ENCODE measurements around the gene EFHD2.

The EFHD2 gene

GRCh38 chr1:15413563-15414444, 4.1 kb downstream of the EFHD2 start:
- DNase-seq (ENCODE audit: low spot score), result no peak
- no peak for TF ChIP-seq CTCF (IDR thresholded peaks at IDR 0.05; ENCODE audit: extremely low read depth, missing control alignments)

GRCh38 chr1:15414445-15414983, 4.8 kb downstream of the EFHD2 start:
- DNase-seq (ENCODE audit: low spot score), result no peak
- TF ChIP-seq CTCF (IDR thresholded peaks at IDR 0.05; ENCODE audit: extremely low read depth, missing control alignments), result no peak

GRCh38 chr1:15417059-15417934, 7.6 kb downstream of the EFHD2 start:
- no peak for TF ChIP-seq CTCF (IDR thresholded peaks at IDR 0.05; ENCODE audit: extremely low read depth, missing control alignments)
- DNase-seq (ENCODE audit: low spot score), result no peak

DNA sequence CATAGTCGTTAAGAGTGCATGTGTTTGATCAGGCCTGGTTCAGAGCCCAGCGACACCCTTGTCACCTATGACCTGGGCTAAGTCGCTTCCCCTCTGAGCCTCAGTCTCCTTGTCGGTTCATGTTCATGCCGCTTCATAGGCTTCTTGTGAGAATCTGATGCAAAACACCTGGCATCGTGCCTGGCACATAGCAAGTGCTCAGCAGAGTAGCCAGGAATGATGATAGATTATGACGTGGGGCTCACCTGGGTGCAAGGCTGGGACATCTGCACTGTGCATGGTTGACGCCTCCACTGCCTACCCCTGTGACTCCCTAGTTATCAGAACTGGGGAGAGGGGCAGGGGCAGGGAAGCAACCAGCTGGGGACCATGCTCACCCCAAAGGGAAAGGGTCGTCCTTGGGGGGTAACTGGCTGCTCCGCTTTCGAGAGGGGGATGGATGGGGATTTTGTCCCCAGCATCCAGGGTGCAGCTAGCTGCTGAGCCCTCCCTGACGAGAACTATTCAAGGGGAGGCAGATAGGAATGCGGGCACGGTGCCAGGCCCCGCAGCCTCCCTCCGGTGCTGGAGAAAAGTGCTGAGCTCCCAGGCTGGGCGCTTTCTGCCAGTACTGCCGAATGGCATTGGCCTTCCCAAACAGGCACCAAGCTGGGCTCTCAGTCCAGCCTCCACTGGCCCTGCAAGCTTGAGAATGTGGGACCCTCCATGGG, 9.3 kb downstream of the EFHD2 start:
- DNase-seq (ENCODE audit: low spot score), result no peak
- no peak for TF ChIP-seq CTCF (IDR thresholded peaks at IDR 0.05; ENCODE audit: extremely low read depth, missing control alignments)

DNA sequence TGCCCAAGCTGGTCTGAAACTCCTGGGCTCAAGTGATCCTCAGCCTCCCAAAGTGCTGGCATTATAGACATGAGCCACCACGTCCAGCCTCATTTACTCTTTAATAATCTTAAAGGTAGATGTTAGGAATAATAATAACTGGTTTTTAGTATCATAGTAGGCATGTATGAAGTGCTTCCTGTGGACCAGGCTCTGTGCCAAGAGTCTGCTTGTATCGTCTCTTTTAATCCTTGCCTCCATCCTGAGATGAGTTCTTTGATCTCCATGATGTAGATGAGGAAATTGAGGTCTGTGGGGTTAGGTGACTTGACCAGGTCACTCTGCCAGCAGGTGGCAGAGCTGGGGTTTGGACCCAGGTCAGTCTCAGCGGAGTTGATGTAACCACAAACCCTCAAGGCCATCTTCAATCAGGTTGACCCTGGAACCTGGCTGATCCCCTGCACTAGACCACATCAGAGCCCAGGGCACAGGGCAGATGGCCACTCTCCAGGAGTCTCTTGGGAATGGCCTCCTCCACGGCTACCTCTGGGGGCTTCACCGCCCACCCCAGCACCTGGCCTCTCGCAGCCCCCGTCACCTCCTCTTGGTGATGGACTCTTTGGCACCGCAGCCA, 11.3 kb downstream of the EFHD2 start:
- TF ChIP-seq CTCF (IDR thresholded peaks at IDR 0.05; ENCODE audit: extremely low read depth, missing control alignments), result no peak
- DNase-seq (ENCODE audit: low spot score), result no peak

DNA sequence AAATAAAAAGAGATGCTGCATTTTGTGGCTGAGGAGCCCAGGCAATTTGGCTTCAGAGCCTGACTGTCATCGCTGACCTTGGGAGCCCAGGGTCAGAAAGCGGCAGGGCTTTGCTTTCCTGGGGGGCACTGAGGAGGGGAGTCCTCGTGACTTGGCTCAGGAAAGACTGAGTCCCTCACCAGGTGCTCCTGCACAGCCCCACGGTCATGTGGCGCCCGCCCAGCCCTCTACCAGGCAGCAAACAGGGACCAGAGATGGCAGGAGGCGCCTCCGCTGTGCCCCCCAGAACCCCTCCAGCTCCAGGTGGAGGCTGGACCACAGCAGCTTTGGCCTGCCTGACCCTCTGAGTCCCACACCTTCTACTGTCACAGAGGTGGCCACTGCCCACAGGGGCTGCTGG, 13.2 kb downstream of the EFHD2 start:
- no peak for DNase-seq (ENCODE audit: low spot score)

More for the DNA sequence above, 13.2 kb downstream of the EFHD2 start:
- TF ChIP-seq CTCF (IDR thresholded peaks at IDR 0.05; ENCODE audit: extremely low read depth, missing control alignments), result no peak

Measured in GM20000 (cell line).